Measurements from ENCODE around the gene LCA5L.

Gene LCA5L

GRCh38 chr21:39406065-39406464 is 39.5 kb downstream of the LCA5L start:
- no peaks in the 10 kb centered on the region; the same call in 1 of the 2 replicates for H3K4me1 ChIP-seq
- no peak for DNase-seq
- TF ChIP-seq CTCF (IDR thresholded peaks at IDR 0.05; ENCODE audit: low read depth, low read length) = no peak

GRCh38 chr21:39400173-39400572 is 45.4 kb downstream of the LCA5L start:
- no peak for DNase-seq
- Histone ChIP-seq H3K4me1 (no peaks in the 10 kb centered on the region; the same call in 1 of the 2 replicates), H3K36me3 (no peaks in the 10 kb centered on the region; the same call in 1 of the 2 replicates), H3K9me3 (no peaks in the 10 kb centered on the region), H3K4me3 (ENCODE audit: low read depth, low read length) (no peak overlapping the region), H3K27me3 (no peaks in the 10 kb centered on the region)
- TF ChIP-seq CTCF (IDR thresholded peaks at IDR 0.05; ENCODE audit: low read depth, low read length) = no peak

More at GRCh38 chr21:39406065-39406464, 39.5 kb downstream of the LCA5L start:
- H3K36me3 ChIP-seq = peaks cover 3% of the 10 kb centered on the region; the same call in 1 of the 2 replicates
- no peak overlapping the region for H3K4me3 ChIP-seq (ENCODE audit: low read depth, low read length)
- no peaks in the 10 kb centered on the region for H3K27me3 ChIP-seq
- no peaks in the 10 kb centered on the region for H3K9me3 ChIP-seq

GRCh38 chr21:39397646-39398385 is 47.8 kb downstream of the LCA5L start:
- peaks cover 20% of the 10 kb centered on the region for H3K36me3 ChIP-seq
- H3K4me1 ChIP-seq = no peaks in the 10 kb centered on the region; the same call in 1 of the 2 replicates
- no peak for TF ChIP-seq CTCF (IDR thresholded peaks at IDR 0.05; ENCODE audit: low read depth, low read length)
- no peaks in the 10 kb centered on the region for H3K9me3 ChIP-seq
- DNase-seq = no peak
- H3K4me3 ChIP-seq (ENCODE audit: low read depth, low read length) = no peak overlapping the region
- no peaks in the 10 kb centered on the region for H3K27me3 ChIP-seq

GRCh38 chr21:39392981-39393380 is 52.6 kb downstream of the LCA5L start:
- no peak for DNase-seq
- Histone ChIP-seq H3K27me3 (no peaks in the 10 kb centered on the region), H3K9me3 (no peaks in the 10 kb centered on the region), H3K4me1 (no peaks in the 10 kb centered on the region), H3K4me3 (ENCODE audit: low read depth, low read length) (no peak overlapping the region), H3K36me3 (peaks cover 31% of the 10 kb centered on the region)
- no peak for TF ChIP-seq CTCF (IDR thresholded peaks at IDR 0.05; ENCODE audit: low read depth, low read length)

GRCh38 chr21:39390212-39390765 is 55.3 kb downstream of the LCA5L start:
- Histone ChIP-seq H3K4me1 (no peaks in the 10 kb centered on the region), H3K27me3 (no peaks in the 10 kb centered on the region), H3K4me3 (ENCODE audit: low read depth, low read length) (no peak overlapping the region), H3K9me3 (no peaks in the 10 kb centered on the region), H3K36me3 (peaks cover 31% of the 10 kb centered on the region)
- DNase-seq = no peak
- TF ChIP-seq CTCF (IDR thresholded peaks at IDR 0.05; ENCODE audit: low read depth, low read length) = no peak; the same call in 1 of the 2 replicates

GRCh38 chr21:39388811-39389155 is 56.8 kb downstream of the LCA5L start:
- TF ChIP-seq CTCF (IDR thresholded peaks at IDR 0.05; ENCODE audit: low read depth, low read length) = no peak
- H3K27me3 ChIP-seq = no peaks in the 10 kb centered on the region
- H3K36me3 ChIP-seq = peaks cover 20% of the 10 kb centered on the region
- no peaks in the 10 kb centered on the region for H3K4me1 ChIP-seq
- peak overlapping the region; percentile 74 for H3K4me3 ChIP-seq (ENCODE audit: low read depth, low read length)
- DNase-seq = no peak
- no peaks in the 10 kb centered on the region for H3K9me3 ChIP-seq
